Heart right ventricle (tissue), 16 donors: ENCODE data around the gene CTBP2. TPM values are rescaled to one million over a fixed set of nuclear protein-coding genes. Genes with fewer than 3 reads are reported as not detected.

Experiments used
- ATAC-seq, 8 donors: fragments of 200-7000 bp; cut with Tn5 transposase; one replicate each; pipeline ENCODE4 v1.9.1; 2020; ENCODE audit warnings: mild to moderate bottlenecking in 8 of 8, moderate library complexity in 8 of 8, moderate number of reproducible peaks in 1 of 8
- DNase-seq, 2 donors: peaks; one replicate each; pipeline ENCODE4 v3.0.0-alpha.2; 2020
- H3K27ac ChIP-seq, 10 donors: fragments of 200-600 bp; sonication (generic) in 2 of 10; one replicate each; pipeline versions ENCODE4 v1.5.0 to v1.8.0; 2020 to 2022; ENCODE audit warnings: mild to moderate bottlenecking in 3 of 10
- H3K27me3 ChIP-seq, 7 donors: fragments of 200-600 bp; one replicate each; pipeline ENCODE4 v1.8.0; 2021 to 2022; ENCODE audit warnings: mild to moderate bottlenecking in 2 of 7
- H3K36me3 ChIP-seq, 9 donors: fragments of 200-600 bp; sonication (generic) in 1 of 9; one replicate each; pipeline versions ENCODE4 v1.5.0 to v1.8.0; 2020 to 2022; ENCODE audit warnings: mild to moderate bottlenecking in 2 of 9
- H3K4me1 ChIP-seq, 9 donors: fragments of 200-600 bp; sonication (generic) in 1 of 9; one replicate each; pipeline versions ENCODE4 v1.5.0 to v1.8.0; 2020 to 2022; ENCODE audit warnings: mild to moderate bottlenecking in 4 of 9
- H3K4me3 ChIP-seq, 10 donors: fragments of 200-600 bp; sonication (generic) in 2 of 10; one replicate each; pipeline versions ENCODE4 v1.5.0 to v1.8.0; 2020 to 2022; ENCODE audit warnings: mild to moderate bottlenecking in 7 of 10, moderate library complexity in 2 of 10
- H3K9me3 ChIP-seq, 11 donors: fragments of 200-600 bp in 10 of 11; sonication (generic) in 2 of 11; one replicate each; pipeline versions ENCODE4 v1.5.0 to v1.8.0; 2013 to 2022; ENCODE audit warnings: mild to moderate bottlenecking in 2 of 11, control low read depth in 1 of 11, moderate library complexity in 1 of 11
- CTCF ChIP-seq, 9 donors: fragments of 200-600 bp; sonication (generic) in 2 of 9; IDR thresholded peaks; one replicate each; pipeline versions ENCODE4 v1.5.0 to v1.8.0; 2021 to 2022; ENCODE audit warnings: antibody characterized with exemption in 9 of 9, mild to moderate bottlenecking in 5 of 9, moderate library complexity in 1 of 9
- WGBS, 2 donors: extraction: QIAGEN DNeasy Blood & Tissue Kit; methylation state at CpG; one replicate each; pipeline ENCODE4 v1.1.7; 2013; ENCODE audit warnings: inconsistent platforms in 1 of 2; 5-methylcytosine and 5-hydroxymethylcytosine counted together
- intact Hi-C, 10 donors: fragments of 100-400 bp; cut with DNase I; formaldehyde crosslinking; loops; one replicate each; pipeline versions ENCODE4 v1.11.1 to v1.14.2; 2022
- polyA plus RNA-seq, 2 donors: library from polyadenylated mRNA; stranded (reverse); fragments of 200-250 nt; gene quantifications; one replicate each; pipeline ENCODE4 v1.2.3, GENCODE V29; 2013
- total RNA-seq, 10 donors: library from RNA; stranded (reverse); fragmentation: NEBNext Ultra II Directional in 3 of 10; extraction: Animal tissue kit (Norgen Biotek cat#: 25700) in 3 of 10; gene quantifications; one replicate each; pipeline versions ENCODE4 v1.2.1 to v1.2.4, GENCODE V29; 2021 to 2023
- donor health status: Arrhythmogenic right ventricular cardiomyopathy.
- donor health status: ischemic (EF 13 %, LVEDD 7.1; RV severe dilation, severe dysfunction).
- donor health status: healthy with polysubstance abuse.
- donor health status: DM: no; HTN: yes; CAD: no.
- donor health status: DM: no; HTN: no; CAD: no.
- donor health status: ischemic (EF 25% LVEDD 6.9; RV normal size, moderate dysfunction).
- donor health status: ischemic (EF 25% LVEDD 5.7; RV mildly dilated, moderate dysfunction).
- donor health status: healthy.
- donor health status: DM: yes; HTN: yes; CAD: no.
- donor health status: Ischemic cardiomyopathy.
- donor health status: ischemic (EF 35%, LVEDD 5.7; RV mildly dilated, moderate dysfunction).
- donor health status: nonischemic (EF 11% LVEDD 7.7; RV severe dilation, severe dysfunction).
- donor health status: DM: yes; HTN: yes; CAD: no.
- donor health status: PGD.
- donor health status: ischemic (EF 29% LVEDD 5.4; RV normal size, mild dysfunction).
- donor health status: nonischemic (EF 23%, LVEDD 6.1; RV moderate dilation, normal function).

The CTBP2 gene
- total and polyA plus RNA-seq, 12 donors: 14.7 to 36.2 (median 26.0) TPM

GRCh38 chr10:125201791-125202622, 41.6 kb upstream of the CTBP2 start:
- no peaks in the 10 kb centered on the region for H3K4me1 ChIP-seq
- DNase-seq (no peak), ATAC-seq (no peak)
- H3K27me3 ChIP-seq: peaks cover 0 to 6% (median 0%) of the 10 kb centered on the region in 7 donors
- no peak overlapping the region for H3K27ac ChIP-seq
- no peak overlapping the region for H3K4me3 ChIP-seq
- no peak for TF ChIP-seq CTCF (IDR thresholded peaks at IDR 0.05)
- H3K36me3 ChIP-seq: no peaks in the 10 kb centered on the region
- intact Hi-C loops: no loop called here
- no peaks in the 10 kb centered on the region for H3K9me3 ChIP-seq
- 87 to 89% methylated on average over 10 of the region's 10 CpGs for WGBS, 2 donors

GRCh38 chr10:125201108-125201524, 40.8 kb upstream of the CTBP2 start:
- no peak overlapping the region for H3K27ac ChIP-seq
- intact Hi-C loops: no loop called here
- WGBS, 2 donors: 76 to 78% methylated on average over 5 of the region's 5 CpGs
- no peak for ATAC-seq
- no peak overlapping the region for H3K4me3 ChIP-seq
- H3K27me3 ChIP-seq: peaks cover 0 to 6% (median 0%) of the 10 kb centered on the region in 7 donors
- TF ChIP-seq CTCF (IDR thresholded peaks at IDR 0.05): no peak
- no peaks in the 10 kb centered on the region for H3K36me3 ChIP-seq
- no peaks in the 10 kb centered on the region for H3K4me1 ChIP-seq
- no peak for DNase-seq
- no peaks in the 10 kb centered on the region for H3K9me3 ChIP-seq

GRCh38 chr10:125200396-125200795, 40.0 kb upstream of the CTBP2 start:
- Histone ChIP-seq H3K27me3 (peaks cover 0 to 6% (median 0%) of the 10 kb centered on the region in 7 donors), H3K36me3 (no peaks in the 10 kb centered on the region), H3K27ac (no peak overlapping the region), H3K4me1 (no peaks in the 10 kb centered on the region), H3K9me3 (no peaks in the 10 kb centered on the region), H3K4me3 (no peak overlapping the region)
- no peak for DNase-seq
- intact Hi-C loops: no loop called here
- ATAC-seq: no peak
- WGBS, 2 donors: 54 to 76% methylated on average over 3 of the region's 3 CpGs
- TF ChIP-seq CTCF (IDR thresholded peaks at IDR 0.05): no peak

GRCh38 chr10:125199270-125199669, 38.9 kb upstream of the CTBP2 start:
- peaks cover 0 to 6% (median 0%) of the 10 kb centered on the region in 7 donors for H3K27me3 ChIP-seq
- H3K4me1 ChIP-seq: no peaks in the 10 kb centered on the region
- DNase-seq: no peak
- 88 to 93% methylated on average over 2 of the region's 2 CpGs for WGBS, 2 donors
- H3K27ac ChIP-seq: no peak overlapping the region
- ATAC-seq: no peak
- no peak for TF ChIP-seq CTCF (IDR thresholded peaks at IDR 0.05)
- intact Hi-C loops: no loop called here
- H3K4me3 ChIP-seq: no peak overlapping the region
- H3K36me3 ChIP-seq: no peaks in the 10 kb centered on the region
- H3K9me3 ChIP-seq: no peaks in the 10 kb centered on the region
